Gastrocnemius medialis (tissue), 4 donors: ENCODE results near the gene POLE. TPM values are rescaled to one million over a fixed set of nuclear protein-coding genes. Genes with fewer than 3 reads are reported as not detected.

Experiments
- ATAC-seq, 2 donors: fragments of 150-250 bp; one replicate each; pipeline ENCODE4 v1.9.1; 2016
- DNase-seq, 2 donors: peaks; one replicate each; pipeline ENCODE4 v3.0.0-alpha.2; 2019
- H3K27ac ChIP-seq, 4 donors: fragments of 200-600 bp; sonication (generic); 1 replicate in 1 of 4; 2 replicates in 3 of 4; pipeline ENCODE4 v1.5.1; 2016 to 2018; ENCODE audit warnings: mild to moderate bottlenecking in 2 of 4, moderate library complexity in 1 of 4
- H3K27me3 ChIP-seq, 3 donors: fragments of 200-600 bp; sonication (generic) in 2 of 3; 1 replicate in 1 of 3; 2 replicates in 2 of 3; pipeline versions ENCODE4 v1.5.1 to v1.6.0; 2016 to 2019; ENCODE audit warnings: mild to moderate bottlenecking in 1 of 3, moderate library complexity in 1 of 3
- H3K36me3 ChIP-seq, 2 donors: fragments of 200-600 bp; sonication (generic) in 1 of 2; one replicate each; pipeline ENCODE4 v1.5.1; 2017 to 2018
- H3K4me1 ChIP-seq, 2 donors: fragments of 200-600 bp; sonication (generic) in 1 of 2; one replicate each; pipeline ENCODE4 v1.5.1; 2016 to 2017; ENCODE audit warnings: mild to moderate bottlenecking in 2 of 2
- H3K4me3 ChIP-seq, 4 donors: fragments of 200-600 bp; sonication (generic) in 3 of 4; 1 replicate in 1 of 4; 2 replicates in 3 of 4; pipeline ENCODE4 v1.5.1; 2016 to 2019; ENCODE audit warnings: mild to moderate bottlenecking in 2 of 4
- H3K9me3 ChIP-seq, 3 donors: fragments of 200-600 bp; sonication (generic) in 2 of 3; 1 replicate in 1 of 3; 2 replicates in 2 of 3; pipeline ENCODE4 v1.5.1; 2016 to 2019
- CTCF ChIP-seq, 5 experiments: fragments of 450-650 bp in 3 of 5; fragments of 200-600 bp in 2 of 5; sonication (generic) in 2 of 5; IDR thresholded peaks in 4 of 5; conservative IDR thresholded peaks in 1 of 5; 1 replicate in 4 of 5; 2 replicates in 1 of 5; pipeline ENCODE4 v1.5.1; 2016 to 2019; ENCODE audit warnings: antibody characterized with exemption in 5 of 5, mild to moderate bottlenecking in 3 of 5, moderate library complexity in 3 of 5
- POLR2A ChIP-seq, 2 donors: fragments of 450-650 bp; IDR thresholded peaks; one replicate each; pipeline ENCODE4 v1.6.1; 2017; ENCODE audit warnings: antibody characterized with exemption in 2 of 2, mild to moderate bottlenecking in 2 of 2, moderate library complexity in 2 of 2
- in situ Hi-C, 4 donors: fragments of 200-750 bp; cut with MboI; loops; one replicate each; pipeline versions ENCODE4 v1.15.0 to v1.8.0; 2017; ENCODE audit warnings: low sequenced_read_pairs in 4 of 4
- intact Hi-C: fragments of 100-400 bp; cut with DNase I; formaldehyde crosslinking; loops from one replicate; pipeline ENCODE4 v1.15.1; 2023; ENCODE audit warnings: low total_unique reads
- total RNA-seq, 4 donors: library from RNA; depleted of rRNA; stranded (reverse); fragments of >200 nt; gene quantifications; one replicate each; pipeline versions ENCODE4 v1.1.0 to v1.2.3, GENCODE V29; 2016

The POLE gene
- total RNA-seq, 4 donors from 2014 or later: 7.1 to 18.7 (median 11.1) TPM

GRCh38 chr12:132608231-132609171 lies 78.6 kb downstream of the POLE start:
- H3K27me3 ChIP-seq: peaks cover 44 to 80% (median 63%) of the 10 kb centered on the region in 3 donors
- H3K4me1 ChIP-seq: no peaks in the 10 kb centered on the region
- H3K27ac ChIP-seq: no peak overlapping the region
- DNase-seq: no peak
- intact Hi-C loops: no loop called here
- H3K9me3 ChIP-seq: no peaks in the 10 kb centered on the region
- H3K4me3 ChIP-seq: no peak overlapping the region
- in situ Hi-C loops: loop anchor here in 1 of 4 donors (25.0 kb wide), 1 partner anchor 196 kb away; no protein-coding TSS in a partner anchor
- ATAC-seq: no peak
- no peaks in the 10 kb centered on the region for H3K36me3 ChIP-seq
- TF ChIP-seq POLR2A (IDR thresholded peaks at IDR 0.05) (no peak), CTCF (IDR thresholded peaks at IDR 0.05 in 4 of 5, conservative IDR thresholded peaks at IDR 0.05 in 1 of 5) (no peak)

DNA sequence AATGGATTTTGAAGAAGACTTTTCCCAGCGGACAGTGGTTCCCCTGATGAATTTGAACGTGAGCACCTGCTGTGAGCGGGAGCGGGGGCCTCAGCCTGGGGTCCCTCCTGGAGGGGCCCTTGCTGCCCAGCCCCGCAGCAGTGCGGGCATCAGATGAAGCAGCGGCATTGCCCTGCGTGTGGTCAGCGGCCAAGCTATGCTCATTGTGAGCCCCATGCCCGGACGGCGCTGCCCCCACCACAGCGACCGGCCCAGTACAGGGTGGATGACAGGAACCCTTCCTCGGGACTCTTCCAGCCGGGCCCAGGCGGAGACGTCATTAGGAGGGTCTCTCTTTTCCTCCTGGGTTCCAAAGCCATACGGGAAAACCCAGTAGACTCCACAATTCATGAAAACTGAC lies 80.2 kb downstream of the POLE start:
- no peak for DNase-seq

DNA sequence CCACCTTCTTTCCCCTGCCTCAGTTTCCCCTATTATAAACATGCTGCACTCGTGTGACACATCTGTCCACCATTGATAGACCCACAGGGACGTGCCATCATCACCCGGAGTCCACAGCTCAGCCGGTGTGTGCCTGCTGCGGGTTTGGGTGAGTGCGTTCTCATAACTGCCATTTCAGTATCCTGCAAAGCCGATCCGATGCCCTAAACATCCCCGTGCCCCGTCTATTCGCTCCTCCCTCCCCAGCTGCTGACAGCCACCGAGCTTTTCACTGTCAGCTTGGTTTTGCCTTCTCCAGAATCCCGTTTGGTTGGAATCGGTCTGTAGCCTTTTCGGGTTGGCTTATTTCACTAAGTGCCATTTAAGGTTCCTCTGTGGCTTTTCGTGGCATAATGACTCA lies 80.7 kb downstream of the POLE start:
- intact Hi-C loops: no loop called here
- Histone ChIP-seq H3K4me1 (no peaks in the 10 kb centered on the region), H3K36me3 (no peaks in the 10 kb centered on the region), H3K27me3 (peaks cover 48 to 88% (median 74%) of the 10 kb centered on the region in 3 donors), H3K27ac (no peak overlapping the region), H3K9me3 (no peaks in the 10 kb centered on the region), H3K4me3 (no peak overlapping the region)
- ATAC-seq (no peak), DNase-seq (no peak)
- in situ Hi-C loops: loop anchor here in 1 of 4 donors (25.0 kb wide), 1 partner anchor 194 kb away; no protein-coding TSS in a partner anchor
- TF ChIP-seq POLR2A (IDR thresholded peaks at IDR 0.05): no peak

More for the DNA sequence above, 80.2 kb downstream of the POLE start:
- H3K4me1 ChIP-seq: no peaks in the 10 kb centered on the region
- H3K36me3 ChIP-seq: no peaks in the 10 kb centered on the region
- intact Hi-C loops (no loop called here), in situ Hi-C loops (loop anchor here in 1 of 4 donors (25.0 kb wide), 1 partner anchor 195 kb away; no protein-coding TSS in a partner anchor)
- H3K9me3 ChIP-seq: no peaks in the 10 kb centered on the region
- no peak overlapping the region for H3K27ac ChIP-seq
- ATAC-seq: no peak
- no peak overlapping the region for H3K4me3 ChIP-seq
- TF ChIP-seq CTCF (IDR thresholded peaks at IDR 0.05 in 4 of 5, conservative IDR thresholded peaks at IDR 0.05 in 1 of 5) (no peak), POLR2A (IDR thresholded peaks at IDR 0.05) (no peak)
- H3K27me3 ChIP-seq: peaks cover 48 to 86% (median 74%) of the 10 kb centered on the region in 3 donors

DNA sequence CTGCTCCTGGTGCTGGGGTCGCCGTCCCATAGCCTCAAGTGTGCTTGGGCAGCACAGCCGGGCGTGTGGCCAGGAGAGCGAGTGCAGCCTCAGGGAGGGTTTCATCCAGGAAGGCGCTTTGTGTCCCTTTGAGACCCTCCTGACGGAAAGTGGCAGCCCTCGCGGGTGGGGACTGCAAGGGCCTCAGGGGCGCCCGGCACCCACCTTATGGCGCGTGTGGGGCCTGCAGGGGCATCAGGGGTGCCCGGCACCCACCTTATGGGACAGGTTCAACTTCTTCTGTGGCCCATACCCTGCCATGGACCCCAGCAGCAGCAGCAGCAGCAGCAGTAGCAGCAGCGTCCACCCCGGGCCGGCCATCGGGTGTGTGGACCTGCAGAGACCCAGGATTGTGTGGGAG lies 81.2 kb downstream of the POLE start:
- DNase-seq (no peak), ATAC-seq (no peak)
- in situ Hi-C loops (loop anchor here in 1 of 4 donors (25.0 kb wide), 1 partner anchor 194 kb away; no protein-coding TSS in a partner anchor), intact Hi-C loops (no loop called here)
- Histone ChIP-seq H3K9me3 (no peaks in the 10 kb centered on the region), H3K4me1 (peaks cover 0 to 1% of the 10 kb centered on the region in 2 donors), H3K27ac (no peak overlapping the region), H3K4me3 (no peak overlapping the region), H3K27me3 (peaks cover 48 to 88% (median 70%) of the 10 kb centered on the region in 3 donors), H3K36me3 (no peaks in the 10 kb centered on the region)
- TF ChIP-seq CTCF (IDR thresholded peaks at IDR 0.05 in 4 of 5, conservative IDR thresholded peaks at IDR 0.05 in 1 of 5) (no peak), POLR2A (IDR thresholded peaks at IDR 0.05) (no peak)
